ENCODE measurements around the gene NDNF.

Gene NDNF

GRCh38 chr4:121034017-121034416, 38.3 kb downstream of the NDNF start:
- no peak for TF ChIP-seq CTCF (conservative IDR thresholded peaks at IDR 0.05; ENCODE audit: low read depth, low read length)
- no peak overlapping the region for H3K9ac ChIP-seq

GRCh38 chr4:121030711-121031110, 41.6 kb downstream of the NDNF start:
- H3K27ac ChIP-seq = no peak overlapping the region
- no peak overlapping the region for H3K4me3 ChIP-seq (IDR thresholded peaks at IDR 0.05; ENCODE audit: insufficient read depth, low read depth, low read length)
- TF ChIP-seq CTCF (conservative IDR thresholded peaks at IDR 0.05; ENCODE audit: low read depth, low read length) = no peak
- H2AFZ ChIP-seq (ENCODE audit: low read depth) = no peak overlapping the region
- H3K4me1 ChIP-seq (ENCODE audit: low read depth, poor library complexity, severe bottlenecking) = peaks cover 15% of the 10 kb centered on the region
- H3K79me2 ChIP-seq (ENCODE audit: insufficient read depth, low read depth) = no peaks in the 10 kb centered on the region
- H3K4me2 ChIP-seq = no peak overlapping the region
- H4K20me1 ChIP-seq (ENCODE audit: insufficient read depth) = no peaks in the 10 kb centered on the region
- no peak overlapping the region for H3K9ac ChIP-seq
- no peaks in the 10 kb centered on the region for H3K36me3 ChIP-seq (ENCODE audit: insufficient read depth)
- no peaks in the 10 kb centered on the region for H3K27me3 ChIP-seq (ENCODE audit: insufficient read depth, low read depth)

More at GRCh38 chr4:121034017-121034416, 38.3 kb downstream of the NDNF start:
- Histone ChIP-seq H4K20me1 (ENCODE audit: insufficient read depth) (no peaks in the 10 kb centered on the region), H3K27ac (no peak overlapping the region), H3K4me3 (IDR thresholded peaks at IDR 0.05; ENCODE audit: insufficient read depth, low read depth, low read length) (no peak overlapping the region), H3K27me3 (ENCODE audit: insufficient read depth, low read depth) (no peaks in the 10 kb centered on the region), H3K4me2 (no peak overlapping the region), H3K36me3 (ENCODE audit: insufficient read depth) (no peaks in the 10 kb centered on the region), H3K79me2 (ENCODE audit: insufficient read depth, low read depth) (no peaks in the 10 kb centered on the region), H3K4me1 (ENCODE audit: low read depth, poor library complexity, severe bottlenecking) (peaks cover 15% of the 10 kb centered on the region), H2AFZ (ENCODE audit: low read depth) (no peak overlapping the region)

GRCh38 chr4:121030131-121030530, 42.2 kb downstream of the NDNF start:
- no peak overlapping the region for H2AFZ ChIP-seq (ENCODE audit: low read depth)
- H3K4me1 ChIP-seq (ENCODE audit: low read depth, poor library complexity, severe bottlenecking) = peaks cover 15% of the 10 kb centered on the region
- H3K4me2 ChIP-seq = no peak overlapping the region
- H3K27me3 ChIP-seq (ENCODE audit: insufficient read depth, low read depth) = no peaks in the 10 kb centered on the region
- no peak for TF ChIP-seq CTCF (conservative IDR thresholded peaks at IDR 0.05; ENCODE audit: low read depth, low read length)
- H3K9ac ChIP-seq = no peak overlapping the region
- no peak overlapping the region for H3K4me3 ChIP-seq (IDR thresholded peaks at IDR 0.05; ENCODE audit: insufficient read depth, low read depth, low read length)
- H3K36me3 ChIP-seq (ENCODE audit: insufficient read depth) = no peaks in the 10 kb centered on the region
- no peaks in the 10 kb centered on the region for H4K20me1 ChIP-seq (ENCODE audit: insufficient read depth)
- H3K27ac ChIP-seq = no peak overlapping the region
- no peaks in the 10 kb centered on the region for H3K79me2 ChIP-seq (ENCODE audit: insufficient read depth, low read depth)

GRCh38 chr4:121026034-121026433, 46.3 kb downstream of the NDNF start:
- H3K4me3 ChIP-seq (IDR thresholded peaks at IDR 0.05; ENCODE audit: insufficient read depth, low read depth, low read length) = no peak overlapping the region
- H3K4me2 ChIP-seq = no peak overlapping the region
- H3K4me1 ChIP-seq (ENCODE audit: low read depth, poor library complexity, severe bottlenecking) = no peaks in the 10 kb centered on the region
- H2AFZ ChIP-seq (ENCODE audit: low read depth) = no peak overlapping the region
- H3K9ac ChIP-seq = no peak overlapping the region
- no peak overlapping the region for H3K27ac ChIP-seq
- H4K20me1 ChIP-seq (ENCODE audit: insufficient read depth) = no peaks in the 10 kb centered on the region
- TF ChIP-seq CTCF (conservative IDR thresholded peaks at IDR 0.05; ENCODE audit: low read depth, low read length) = no peak
- H3K79me2 ChIP-seq (ENCODE audit: insufficient read depth, low read depth) = no peaks in the 10 kb centered on the region
- no peaks in the 10 kb centered on the region for H3K36me3 ChIP-seq (ENCODE audit: insufficient read depth)
- no peaks in the 10 kb centered on the region for H3K27me3 ChIP-seq (ENCODE audit: insufficient read depth, low read depth)

Measured in KMS-11 (cell line).